Activated CD4-positive, CD25-positive, alpha-beta regulatory T cell treated with anti-CD3 and anti-CD28 coated beads, Interleukin-2, amount 50 U/mL, for 72 hours (primary cell): Measurements from ENCODE around the gene KRTAP2-1.
"Not testable (repeated sequence)": the region's sequence is repeated elsewhere in the genome, so short reads cannot be mapped to it uniquely, and the experiment has no call there.

Experiments used
- DNase-seq: peaks from one replicate; pipeline ENCODE4 v3.0.0; 2021

KRTAP2-1 gene

GRCh38 chr17:41046735-41047465 lies at the start of gene KRTAP2-1:
TSS of gene KRTAP2-1 (minus strand) at chr17:41047316. CDS start at chr17:41047267, 49 bp downstream.
- DNase-seq, result not testable (repeated sequence)

- no peak for DNase-seq
Measured at GRCh38 chr17:41096055-41096454, 48.9 kb upstream of the KRTAP2-1 start.

GRCh38 chr17:41088760-41089352 lies 41.7 kb upstream of the KRTAP2-1 start:
- DNase-seq, result not testable (repeated sequence)

- DNase-seq, result not testable (repeated sequence)
Measured at GRCh38 chr17:41084100-41084856, 37.2 kb upstream of the KRTAP2-1 start, which contains the start of gene KRTAP4-7. TSS of gene KRTAP4-7 (plus strand) at chr17:41084150. CDS start at chr17:41084207, 57 bp downstream.

GRCh38 chr17:41083427-41083826 lies 36.3 kb upstream of the KRTAP2-1 start:
- not testable (repeated sequence) for DNase-seq

- no peak for DNase-seq
Measured at GRCh38 chr17:41082626-41083025, 35.5 kb upstream of the KRTAP2-1 start.

- DNase-seq, result no peak
Measured at GRCh38 chr17:41076788-41077187, 29.7 kb upstream of the KRTAP2-1 start.

GRCh38 chr17:41073676-41074075 lies 26.6 kb upstream of the KRTAP2-1 start:
- no peak for DNase-seq

- no peak for DNase-seq
Measured at GRCh38 chr17:41071606-41072360, 24.7 kb upstream of the KRTAP2-1 start.

GRCh38 chr17:41069031-41069430 lies 21.9 kb upstream of the KRTAP2-1 start:
- no peak for DNase-seq

GRCh38 chr17:41067281-41067680 lies 20.2 kb upstream of the KRTAP2-1 start:
- DNase-seq, result no peak

- no peak for DNase-seq
Measured at GRCh38 chr17:41065829-41066624, 18.9 kb upstream of the KRTAP2-1 start, which contains the start of gene KRTAP2-4. TSS of gene KRTAP2-4 (minus strand) at chr17:41065879. CDS start at chr17:41065845, 34 bp downstream.

- not testable (repeated sequence) for DNase-seq
Measured at GRCh38 chr17:41065016-41065689, 18.0 kb upstream of the KRTAP2-1 start.

GRCh38 chr17:41064301-41064700 lies 17.2 kb upstream of the KRTAP2-1 start:
- no peak for DNase-seq

GRCh38 chr17:41063449-41063848 lies 16.3 kb upstream of the KRTAP2-1 start:
- no peak for DNase-seq

- no peak for DNase-seq
Measured at GRCh38 chr17:41061964-41062363, 14.8 kb upstream of the KRTAP2-1 start.

- DNase-seq, result no peak
Measured at GRCh38 chr17:41060052-41060604, 13.0 kb upstream of the KRTAP2-1 start, which contains the start of gene KRTAP2-3. TSS of gene KRTAP2-3 (minus strand) at chr17:41060114. CDS start at chr17:41060050, 64 bp downstream.

GRCh38 chr17:41059276-41060051 lies 12.3 kb upstream of the KRTAP2-1 start:
- not testable (repeated sequence) for DNase-seq

- DNase-seq, result no peak
Measured at GRCh38 chr17:41058741-41059140, 11.6 kb upstream of the KRTAP2-1 start.

- no peak for DNase-seq
Measured at GRCh38 chr17:41057547-41057946, 10.4 kb upstream of the KRTAP2-1 start.
